ENCODE results near the gene SGSM2. TPM values are rescaled to one million over a fixed set of nuclear protein-coding genes. Genes with fewer than 3 reads are reported as not detected.

Gene SGSM2
- total and polyA plus RNA-seq, 2 of the 8 experiments (the other 6 are each of a cell fraction or from before 2014, with no cell fraction given): 44.5 to 77.7 TPM

- no peaks in the 10 kb centered on the region for H3K79me2 ChIP-seq (ENCODE audit: control insufficient read depth in 1 of 2, insufficient read depth in 2 of 2, low read length in 2 of 2)
- FAIRE-seq: no peak
- 0 out of 2 replicates have a peak overlapping the region, but pooled peaks have one; percentile 57 for H4K8ac ChIP-seq (ENCODE audit: extremely low read depth, insufficient read depth, low read length)
- H3K23me2 ChIP-seq (ENCODE audit: low read depth, low read length): no peaks in the 10 kb centered on the region
- H3K14ac ChIP-seq (ENCODE audit: insufficient read length): no peak overlapping the region
- H4K5ac ChIP-seq (ENCODE audit: insufficient read length, low read depth, low read length): no peak overlapping the region
- H4K91ac ChIP-seq (replicated peaks; ENCODE audit: insufficient read length, low read length): no peak overlapping the region
- H3K9me3 ChIP-seq (ENCODE audit: insufficient read depth in 2 of 2, low read depth in 1 of 2, low read length in 1 of 2): no peaks in the 10 kb centered on the region
- no peak overlapping the region for H2BK120ac ChIP-seq (replicated peaks; ENCODE audit: low read depth, low read length)
- no peak overlapping the region for H3K4me2 ChIP-seq (ENCODE audit: insufficient read depth in 1 of 2, low read depth in 2 of 2, low read length in 2 of 2)
- no peak overlapping the region for H2AK5ac ChIP-seq (ENCODE audit: low read depth, low read length)
- ChIA-PET CTCF (ENCODE audit: partially characterized antibody) (interaction anchor here (1.2 to 13.4 kb wide), 3 partner anchors 11 to 44 kb away, joined by 3 to 209 read pairs (median 42); no protein-coding TSS in a partner anchor), POLR2A (ENCODE audit: partially characterized antibody) (interaction anchor here (1.4 to 2.3 kb wide), 2 partner anchors 10 to 28 kb away, joined by 4 to 12 read pairs; no protein-coding TSS in a partner anchor)
- H2AFZ ChIP-seq (ENCODE audit: low read length): no peak overlapping the region
- peaks cover 0 to 12% (median 5%) of the 10 kb centered on the region in 4 experiments; a peak in 3 of 7 replicates for H3K4me1 ChIP-seq (replicated peaks in 1 of 4; ENCODE audit: control insufficient read depth in 3 of 4, insufficient read depth in 4 of 4, low read length in 3 of 4)
- H3K79me1 ChIP-seq (ENCODE audit: low read depth, low read length): no peaks in the 10 kb centered on the region
- no peak overlapping the region for H3K4me3 ChIP-seq (ENCODE audit: extremely low read depth in 1 of 4, insufficient read depth in 2 of 4, low read depth in 3 of 4, low read length in 4 of 4)
- no peak overlapping the region for H3K18ac ChIP-seq (ENCODE audit: extremely low read depth, low read length)
- H2BK12ac ChIP-seq (ENCODE audit: low read depth, low read length): no peak overlapping the region
- no peak overlapping the region for H3K56ac ChIP-seq (replicated peaks; ENCODE audit: insufficient read length, low read depth, low read length)
- H3K23ac ChIP-seq (ENCODE audit: insufficient read length): no peak overlapping the region
- H3K27ac ChIP-seq (ENCODE audit: low read depth, low read length): no peak overlapping the region
- peaks cover 2 to 13% (median 7%) of the 10 kb centered on the region in 4 experiments; a peak in 5 of 8 replicates for H3K36me3 ChIP-seq (ENCODE audit: control insufficient read depth in 2 of 4, insufficient read depth in 4 of 4, low read length in 3 of 4)
- 98% methylated on average over 20 of the region's 26 CpGs; no CpG with 5 or more reads in 1 of the 2 experiments for WGBS, 2 experiments (ENCODE audit: extremely low coverage in 1 of 2, insufficient coverage in 1 of 2, insufficient read length in 1 of 2, insufficient replicate concordance in 2 of 2, low coverage in 1 of 2, low lambda C conversion rate in 2 of 2, missing lambda C conversion rate in 1 of 2)
- H2BK20ac ChIP-seq (ENCODE audit: low read length): no peak overlapping the region
- TF ChIP-seq RNF2 (IDR thresholded peaks at IDR 0.05; ENCODE audit: borderline replicate concordance, low read depth, low read length, missing control alignments, poor library complexity, severe bottlenecking) (no peak), BCL11A (IDR thresholded peaks at IDR 0.05; ENCODE audit: low read depth in 2 of 2, low read length in 2 of 2) (no peak), CBX8 (IDR thresholded peaks at IDR 0.05; ENCODE audit: borderline replicate concordance, low read depth, low read length) (no peak), EZH2 (IDR thresholded peaks at IDR 0.05; ENCODE audit: low read depth, low read length, severe bottlenecking) (no peak), ATF2 (IDR thresholded peaks at IDR 0.05; ENCODE audit: low read length) (no peak), CTBP2 (IDR thresholded peaks at IDR 0.05; ENCODE audit: borderline replicate concordance, insufficient read depth, insufficient read length, low read length) (no peak)
- TF ChIP-seq, protein P1, sequence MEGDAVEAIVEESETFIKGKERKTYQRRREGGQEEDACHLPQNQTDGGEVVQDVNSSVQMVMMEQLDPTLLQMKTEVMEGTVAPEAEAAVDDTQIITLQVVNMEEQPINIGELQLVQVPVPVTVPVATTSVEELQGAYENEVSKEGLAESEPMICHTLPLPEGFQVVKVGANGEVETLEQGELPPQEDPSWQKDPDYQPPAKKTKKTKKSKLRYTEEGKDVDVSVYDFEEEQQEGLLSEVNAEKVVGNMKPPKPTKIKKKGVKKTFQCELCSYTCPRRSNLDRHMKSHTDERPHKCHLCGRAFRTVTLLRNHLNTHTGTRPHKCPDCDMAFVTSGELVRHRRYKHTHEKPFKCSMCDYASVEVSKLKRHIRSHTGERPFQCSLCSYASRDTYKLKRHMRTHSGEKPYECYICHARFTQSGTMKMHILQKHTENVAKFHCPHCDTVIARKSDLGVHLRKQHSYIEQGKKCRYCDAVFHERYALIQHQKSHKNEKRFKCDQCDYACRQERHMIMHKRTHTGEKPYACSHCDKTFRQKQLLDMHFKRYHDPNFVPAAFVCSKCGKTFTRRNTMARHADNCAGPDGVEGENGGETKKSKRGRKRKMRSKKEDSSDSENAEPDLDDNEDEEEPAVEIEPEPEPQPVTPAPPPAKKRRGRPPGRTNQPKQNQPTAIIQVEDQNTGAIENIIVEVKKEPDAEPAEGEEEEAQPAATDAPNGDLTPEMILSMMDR (IDR thresholded peaks at IDR 0.05; ENCODE audit: control extremely low read depth in 1 of 3, insufficient read depth in 1 of 3, low read depth in 1 of 3, low read length in 3 of 3): no peak
- H4K20me1 ChIP-seq (replicated peaks in 1 of 2; ENCODE audit: control insufficient read depth in 1 of 2, insufficient read depth in 2 of 2, low read length in 2 of 2): peaks cover 2 to 3% of the 10 kb centered on the region in 2 experiments
- H2BK15ac ChIP-seq (ENCODE audit: low read length): no peak overlapping the region
- no peaks in the 10 kb centered on the region for H3K27me3 ChIP-seq (replicated peaks in 1 of 4; ENCODE audit: control insufficient read depth in 3 of 4, extremely low read depth in 1 of 4, insufficient read depth in 3 of 4, low read length in 3 of 4)
- H2BK5ac ChIP-seq (ENCODE audit: low read depth, low read length): no peak overlapping the region
- H3K9ac ChIP-seq (replicated peaks in 1 of 4; ENCODE audit: extremely low read depth in 1 of 4, low read depth in 3 of 4, low read length in 3 of 4): no peak overlapping the region
- DNase-seq (ENCODE audit: low read depth in 1 of 2, low spot score in 2 of 2): no peak
- no peak overlapping the region for H3K4ac ChIP-seq (replicated peaks; ENCODE audit: insufficient read length, low read depth, low read length)
Observed at GRCh38 chr17:2372180-2372579, 34.9 kb downstream of the SGSM2 start.

All from H1 (cell line).